Ovary (tissue), 9 donors: ENCODE measurements around the gene ZNF23. TPM values are rescaled to one million over a fixed set of nuclear protein-coding genes. Genes with fewer than 3 reads are reported as not detected.
A peak's percentile ranks its signal among the peaks of the same experiment; 100 is the strongest.

Experiments used
- DNase-seq, 5 donors: peaks; one replicate each; pipeline ENCODE4 v3.0.0-alpha.2; 2019 to 2020
- H3K27ac ChIP-seq, 2 donors: fragments of 200-600 bp; one replicate each; pipeline versions ENCODE4 v1.5.1 to v1.8.0; 2019 to 2022
- H3K27me3 ChIP-seq: fragments of 200-600 bp; one replicate; pipeline ENCODE4 v1.8.0; 2022
- H3K36me3 ChIP-seq: fragments of 200-600 bp; sonication (generic); one replicate; pipeline ENCODE4 v1.5.1; 2019
- H3K4me1 ChIP-seq: one replicate; pipeline ENCODE4 v1.8.1; 2013; ENCODE audit warnings: mild to moderate bottlenecking, moderate library complexity; ENCODE audit not compliant: insufficient read depth
- H3K4me3 ChIP-seq: fragments of 200-600 bp; sonication (generic); one replicate; pipeline ENCODE4 v1.5.1; 2017
- H3K9me3 ChIP-seq, 2 donors: fragments of 200-600 bp in 1 of 2; sonication (generic) in 1 of 2; one replicate each; pipeline versions ENCODE4 v1.5.1 to v1.8.1; 2013 to 2019; ENCODE audit warnings: mild to moderate bottlenecking in 1 of 2, moderate library complexity in 1 of 2
- CTCF ChIP-seq, 3 donors: fragments of 450-650 bp in 2 of 3; fragments of 200-600 bp in 1 of 3; IDR thresholded peaks; one replicate each; pipeline versions ENCODE4 v1.5.1 to v1.8.0; 2016 to 2022; ENCODE audit warnings: antibody characterized with exemption in 3 of 3, mild to moderate bottlenecking in 1 of 3
- EP300 ChIP-seq: sonication (generic); formaldehyde crosslinking; IDR thresholded peaks from one replicate; pipeline ENCODE4 v1.6.1; 2017; ENCODE audit warnings: antibody characterized with exemption
- POLR2A ChIP-seq: fragments of 450-650 bp; IDR thresholded peaks from one replicate; pipeline ENCODE4 v1.6.1; 2017; ENCODE audit warnings: antibody characterized with exemption, mild to moderate bottlenecking, moderate library complexity
- WGBS, 3 donors: extraction: QIAGEN DNeasy Blood & Tissue Kit in 1 of 3; methylation state at CpG; one replicate each; pipeline versions ENCODE4 v1.1.5 to v1.1.7; 2013 to 2017; 5-methylcytosine and 5-hydroxymethylcytosine counted together
- intact Hi-C, 4 donors: fragments of 100-400 bp; cut with DNase I; formaldehyde crosslinking; loops; one replicate each; pipeline versions ENCODE4 v1.11.0 to v1.15.1; 2022 to 2023
- polyA plus RNA-seq, 2 donors: library from polyadenylated mRNA; stranded (reverse); fragments of 200-250 nt in 1 of 2; fragments of 350-450 nt in 1 of 2; fragmentation: Illumina TruSeq in 1 of 2; extraction: RNeasy Lipid Tissue Mini Kit (QIAGEN cat#74804) in 1 of 2; gene quantifications; one replicate each; pipeline ENCODE4 v1.2.3, GENCODE V29; 2013 to 2014
- total RNA-seq, 7 donors: library from RNA; depleted of rRNA in 2 of 7; stranded (reverse); fragments of >200 nt in 2 of 7; fragmentation: NEBNext Ultra II Directional in 3 of 7; extraction: Animal tissue kit (Norgen Biotek cat#: 25700) in 3 of 7; gene quantifications; one replicate each; pipeline versions ENCODE4 v1.1.0 to v1.2.4, GENCODE V29; 2016 to 2023
- donor health status: DM: no; HTN: no; CAD: no; lungs with moderate emphysema.
- donor health status: DM: no; HTN: no; CAD: no.
- donor health status: Bipolar disorder and iron deficiency.
- donor health status: DM: yes; HTN: yes; CAD: no.
- donor health status: DM: no; HTN: no; CAD: no.
- donor health status: DM: yes; HTN: yes; CAD: no.

The ZNF23 gene
- total and polyA plus RNA-seq, 9 donors = 5.4 to 10.8 (median 8.9) TPM

- intact Hi-C loops = no loop called here
- H3K36me3 ChIP-seq = no peaks in the 10 kb centered on the region
- no peak overlapping the region for H3K27ac ChIP-seq
- no peak for DNase-seq
- H3K4me1 ChIP-seq = no peaks in the 10 kb centered on the region
- no peak overlapping the region for H3K4me3 ChIP-seq
- 80 to 90% (median 80%) methylated on average over 2 of the region's 2 CpGs for WGBS, 3 donors
- TF ChIP-seq EP300 = no peak
- no peak for TF ChIP-seq CTCF (IDR thresholded peaks at IDR 0.05)
- no peak for TF ChIP-seq POLR2A
- no peaks in the 10 kb centered on the region for H3K27me3 ChIP-seq
- H3K9me3 ChIP-seq = no peaks in the 10 kb centered on the region
Observed at GRCh38 chr16:71428883-71429282, 33.2 kb downstream of the ZNF23 start.

- no peaks in the 10 kb centered on the region for H3K27me3 ChIP-seq
- no peak overlapping the region for H3K27ac ChIP-seq
- H3K36me3 ChIP-seq = no peaks in the 10 kb centered on the region
- intact Hi-C loops = no loop called here
- no peaks in the 10 kb centered on the region for H3K4me1 ChIP-seq
- no peak for DNase-seq
- TF ChIP-seq CTCF (IDR thresholded peaks at IDR 0.05) (no peak), EP300 (no peak), POLR2A (no peak)
- no peaks in the 10 kb centered on the region for H3K9me3 ChIP-seq
- H3K4me3 ChIP-seq = no peak overlapping the region
Observed at GRCh38 chr16:71428385-71428784, 33.7 kb downstream of the ZNF23 start.

- no peaks in the 10 kb centered on the region for H3K4me1 ChIP-seq
- no peak overlapping the region for H3K4me3 ChIP-seq
- no peaks in the 10 kb centered on the region for H3K27me3 ChIP-seq
- TF ChIP-seq CTCF (IDR thresholded peaks at IDR 0.05) = no peak
- no peak for TF ChIP-seq POLR2A
- no peak for TF ChIP-seq EP300
- intact Hi-C loops = no loop called here
- H3K9me3 ChIP-seq = no peaks in the 10 kb centered on the region
- H3K27ac ChIP-seq = peak overlapping the region in 1 of 2 donors; percentile 37
- H3K36me3 ChIP-seq = no peaks in the 10 kb centered on the region
- 56 to 64% (median 61%) methylated on average over 12 of the region's 12 CpGs for WGBS, 3 donors
- no peak for DNase-seq
Observed at GRCh38 chr16:71426880-71427615, 35.0 kb downstream of the ZNF23 start.

GRCh38 chr16:71426069-71426879 is 35.8 kb downstream of the ZNF23 start:
- Histone ChIP-seq H3K4me3 (peak overlapping the region; percentile 32), H3K9me3 (no peaks in the 10 kb centered on the region), H3K36me3 (no peaks in the 10 kb centered on the region), H3K27ac (peak overlapping the region in 1 of 2 donors; percentile 37), H3K4me1 (no peaks in the 10 kb centered on the region), H3K27me3 (no peaks in the 10 kb centered on the region)
- 1 to 2% (median 2%) methylated on average over 45 to 48 of the region's 48 CpGs for WGBS, 3 donors
- intact Hi-C loops = no loop called here
- no peak for TF ChIP-seq POLR2A
- TF ChIP-seq CTCF (IDR thresholded peaks at IDR 0.05) = no peak
- no peak for TF ChIP-seq EP300
- peak in 4 of 5 donors; percentile 25 to 80 (median 68) for DNase-seq
